ENCODE measurements around the gene AOAH. TPM values are rescaled to one million over a fixed set of nuclear protein-coding genes. Genes with fewer than 3 reads are reported as not detected.
"Not testable (repeated sequence)": the region's sequence is repeated elsewhere in the genome, so short reads cannot be mapped to it uniquely, and the experiment has no call there.

The AOAH gene
- total RNA-seq, 1 experiment from 2014 or later, result not detected

- peaks cover 6% of the 10 kb centered on the region for H3K4me1 Mint-ChIP-seq (ENCODE audit: low read depth, unreplicated experiment)
- H3K27ac Mint-ChIP-seq (ENCODE audit: unreplicated experiment), result no peak overlapping the region
- no peaks in the 10 kb centered on the region for H3K36me3 Mint-ChIP-seq (ENCODE audit: insufficient read depth, unreplicated experiment)
- BruUV-seq (replicated peaks), result no TSS peak
- POLR2A ChIA-PET, result no interaction called here
- no peaks in the 10 kb centered on the region for H3K27me3 ChIP-seq (replicated peaks; ENCODE audit: control insufficient read depth, insufficient read depth, low read length)
- H3K27me3 Mint-ChIP-seq (ENCODE audit: insufficient read depth, unreplicated experiment), result no peaks in the 10 kb centered on the region
- no peak overlapping the region for H3K4me3 ChIP-seq (ENCODE audit: low read depth, low read length)
- no peak for DNase-seq
- H3K9me3 Mint-ChIP-seq (ENCODE audit: unreplicated experiment), result peaks cover 37% of the 10 kb centered on the region
- no peaks in the 10 kb centered on the region for H3K36me3 ChIP-seq (ENCODE audit: control insufficient read depth, insufficient read depth, low read length)
- no peak for TF ChIP-seq CTCF (IDR thresholded peaks at IDR 0.05; ENCODE audit: insufficient read depth in 1 of 2, low read depth in 1 of 2, low read length in 1 of 2, severe bottlenecking in 1 of 2, unreplicated experiment in 1 of 2)
- no peak overlapping the region for H3K4me3 Mint-ChIP-seq (ENCODE audit: unreplicated experiment)
- intact Hi-C loops (cut with micrococcal nuclease; ENCODE audit: unreplicated experiment), result no loop called here
- CTCF ChIA-PET, result interaction anchor here (0.6 kb wide), 1 partner anchor 9 kb away, joined by 6 read pairs; no protein-coding TSS in a partner anchor
- peaks cover 18% of the 10 kb centered on the region for H3K4me1 ChIP-seq
- peaks cover 4% of the 10 kb centered on the region; the same call in 1 of the 2 replicates for H3K9me3 ChIP-seq
Measured at GRCh38 chr7:36708767-36709166, 15.5 kb downstream of the AOAH start.

- H3K27ac Mint-ChIP-seq (ENCODE audit: unreplicated experiment), result no peak overlapping the region
- no peaks in the 10 kb centered on the region for H3K36me3 ChIP-seq (ENCODE audit: control insufficient read depth, insufficient read depth, low read length)
- peaks cover 18% of the 10 kb centered on the region for H3K4me1 ChIP-seq
- no peaks in the 10 kb centered on the region for H3K27me3 ChIP-seq (replicated peaks; ENCODE audit: control insufficient read depth, insufficient read depth, low read length)
- TF ChIP-seq CTCF (IDR thresholded peaks at IDR 0.05; ENCODE audit: insufficient read depth in 1 of 2, low read depth in 1 of 2, low read length in 1 of 2, severe bottlenecking in 1 of 2, unreplicated experiment in 1 of 2), result no peak
- H3K9me3 ChIP-seq, result peaks cover 4% of the 10 kb centered on the region; the same call in 1 of the 2 replicates
- ChIA-PET CTCF (no interaction called here), POLR2A (no interaction called here)
- no peak overlapping the region for H3K4me3 ChIP-seq (ENCODE audit: low read depth, low read length)
- no peaks in the 10 kb centered on the region for H3K27me3 Mint-ChIP-seq (ENCODE audit: insufficient read depth, unreplicated experiment)
- no TSS peak for BruUV-seq (replicated peaks)
- no peak for DNase-seq
- H3K9me3 Mint-ChIP-seq (ENCODE audit: unreplicated experiment), result peaks cover 31% of the 10 kb centered on the region
- no peaks in the 10 kb centered on the region for H3K36me3 Mint-ChIP-seq (ENCODE audit: insufficient read depth, unreplicated experiment)
- H3K4me3 Mint-ChIP-seq (ENCODE audit: unreplicated experiment), result no peak overlapping the region
- intact Hi-C loops (cut with micrococcal nuclease; ENCODE audit: unreplicated experiment), result no loop called here
- H3K4me1 Mint-ChIP-seq (ENCODE audit: low read depth, unreplicated experiment), result peaks cover 6% of the 10 kb centered on the region
Measured at GRCh38 chr7:36707898-36708297, 16.4 kb downstream of the AOAH start.

- Mint-ChIP-seq H3K4me3 (ENCODE audit: unreplicated experiment) (no peak overlapping the region), H3K9me3 (ENCODE audit: unreplicated experiment) (peaks cover 31% of the 10 kb centered on the region), H3K27me3 (ENCODE audit: insufficient read depth, unreplicated experiment) (no peaks in the 10 kb centered on the region), H3K27ac (ENCODE audit: unreplicated experiment) (no peak overlapping the region), H3K36me3 (ENCODE audit: insufficient read depth, unreplicated experiment) (no peaks in the 10 kb centered on the region), H3K4me1 (ENCODE audit: low read depth, unreplicated experiment) (peaks cover 6% of the 10 kb centered on the region)
- H3K36me3 ChIP-seq (ENCODE audit: control insufficient read depth, insufficient read depth, low read length), result no peaks in the 10 kb centered on the region
- no peak overlapping the region for H3K4me3 ChIP-seq (ENCODE audit: low read depth, low read length)
- no peak for TF ChIP-seq CTCF (IDR thresholded peaks at IDR 0.05; ENCODE audit: insufficient read depth in 1 of 2, low read depth in 1 of 2, low read length in 1 of 2, severe bottlenecking in 1 of 2, unreplicated experiment in 1 of 2)
- H3K9me3 ChIP-seq, result peaks cover 4% of the 10 kb centered on the region; the same call in 1 of the 2 replicates
- DNase-seq, result no peak
- intact Hi-C loops (cut with micrococcal nuclease; ENCODE audit: unreplicated experiment), result no loop called here
- H3K4me1 ChIP-seq, result peaks cover 18% of the 10 kb centered on the region
- ChIA-PET POLR2A (no interaction called here), CTCF (no interaction called here)
- no peaks in the 10 kb centered on the region for H3K27me3 ChIP-seq (replicated peaks; ENCODE audit: control insufficient read depth, insufficient read depth, low read length)
- BruUV-seq (replicated peaks), result no TSS peak
Measured at GRCh38 chr7:36707465-36707864, 16.8 kb downstream of the AOAH start.

GRCh38 chr7:36703860-36704259, 20.4 kb downstream of the AOAH start:
- H3K4me3 ChIP-seq (ENCODE audit: low read depth, low read length); CTCF ChIA-PET; H3K4me1 Mint-ChIP-seq (ENCODE audit: low read depth, unreplicated experiment); BruUV-seq (replicated peaks); H3K27me3 Mint-ChIP-seq (ENCODE audit: insufficient read depth, unreplicated experiment); H3K4me1 ChIP-seq; H3K27ac Mint-ChIP-seq (ENCODE audit: unreplicated experiment); H3K9me3 ChIP-seq; H3K4me3 Mint-ChIP-seq (ENCODE audit: unreplicated experiment); H3K36me3 ChIP-seq (ENCODE audit: control insufficient read depth, insufficient read depth, low read length); H3K36me3 Mint-ChIP-seq (ENCODE audit: insufficient read depth, unreplicated experiment); POLR2A ChIA-PET; H3K27me3 ChIP-seq (replicated peaks; ENCODE audit: control insufficient read depth, insufficient read depth, low read length); DNase-seq; intact Hi-C loops (cut with micrococcal nuclease; ENCODE audit: unreplicated experiment): not testable (repeated sequence)
- H3K9me3 Mint-ChIP-seq (ENCODE audit: unreplicated experiment), result peaks cover 23% of the 10 kb centered on the region

Measured in Caco-2 (cell line).